CD4-positive, alpha-beta T cell treated with Interleukin-12 subunit alpha and Interleukin-12 subunit beta, for 1 hour (primary cell): ENCODE results near the gene AP1AR.

ENCODE experiments used
- DNase-seq: peaks from one replicate; pipeline ENCODE4 v3.0.0-alpha.2; 2020

The AP1AR gene

GRCh38 chr4:112318239-112319142, 86.9 kb downstream of the AP1AR start:
- DNase-seq = no peak
